Activated T-helper 1 cell treated with anti-CD3 and anti-CD28 coated beads, Interleukin-2, amount 50 U/mL, for 16 hours (primary cell): ENCODE measurements around the gene STAB2.

Source experiments
- DNase-seq, 2 donors: peaks; one replicate each; pipeline ENCODE4 v3.0.0-alpha.2; 2020; ENCODE audit warnings: low read depth in 1 of 2, low spot score in 1 of 2

The STAB2 gene

DNA sequence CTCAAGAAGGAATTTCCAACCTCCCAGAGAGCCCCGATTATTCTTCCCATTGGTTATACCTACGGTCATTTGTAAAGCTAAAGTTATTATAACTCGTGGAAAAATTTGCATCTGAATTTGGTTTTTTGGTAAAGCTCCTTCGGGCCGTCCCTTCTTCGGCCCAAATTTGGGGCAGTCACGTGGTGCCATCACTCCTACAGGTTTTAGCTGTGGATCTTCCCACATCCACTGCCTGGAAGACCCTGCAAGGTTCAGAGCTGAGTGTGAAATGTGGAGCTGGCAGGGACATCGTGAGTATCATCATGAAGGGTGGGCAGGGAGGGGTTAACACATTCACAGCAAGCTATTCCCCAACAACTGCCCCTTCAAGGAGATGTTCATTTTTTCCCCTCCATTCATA, 148.2 kb downstream of the STAB2 start:
- no peak for DNase-seq

DNA sequence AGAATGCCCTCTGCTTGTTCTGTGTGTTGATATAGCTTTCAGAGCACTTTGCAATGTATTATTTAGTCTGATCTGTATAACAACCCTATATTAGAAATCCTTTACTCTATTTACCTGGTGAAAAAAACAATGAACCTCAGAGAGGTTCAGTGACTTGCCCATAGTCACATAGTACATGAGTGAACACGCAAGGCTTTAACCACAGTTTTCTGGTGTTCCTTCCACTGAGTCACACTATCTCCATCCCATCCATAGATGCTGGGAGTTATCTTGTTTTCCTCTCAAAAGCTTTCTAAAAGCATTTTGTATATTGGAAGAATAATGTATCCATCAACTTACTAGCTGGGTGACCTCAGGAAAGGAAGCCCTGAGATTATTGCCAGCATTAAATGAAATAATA, 149.5 kb downstream of the STAB2 start:
- DNase-seq: no peak

DNA sequence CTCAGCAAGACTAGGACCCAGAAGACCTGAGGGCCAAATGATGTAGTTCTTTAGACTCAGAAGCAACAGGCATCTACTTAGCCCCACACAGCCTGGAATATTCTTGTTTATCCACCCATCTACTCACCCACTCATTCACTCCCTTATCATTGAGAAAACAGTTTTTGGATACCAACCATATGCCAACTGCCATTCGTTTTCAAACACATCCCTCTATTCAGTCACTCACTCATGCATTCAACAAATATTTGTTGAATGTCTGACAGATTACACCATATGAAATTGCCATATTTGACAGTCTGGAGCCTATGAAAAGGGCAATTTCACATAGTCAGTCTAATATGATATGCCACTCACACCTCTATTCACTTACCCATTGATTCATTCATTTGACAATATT, 150.8 kb downstream of the STAB2 start:
- DNase-seq: no peak

DNA sequence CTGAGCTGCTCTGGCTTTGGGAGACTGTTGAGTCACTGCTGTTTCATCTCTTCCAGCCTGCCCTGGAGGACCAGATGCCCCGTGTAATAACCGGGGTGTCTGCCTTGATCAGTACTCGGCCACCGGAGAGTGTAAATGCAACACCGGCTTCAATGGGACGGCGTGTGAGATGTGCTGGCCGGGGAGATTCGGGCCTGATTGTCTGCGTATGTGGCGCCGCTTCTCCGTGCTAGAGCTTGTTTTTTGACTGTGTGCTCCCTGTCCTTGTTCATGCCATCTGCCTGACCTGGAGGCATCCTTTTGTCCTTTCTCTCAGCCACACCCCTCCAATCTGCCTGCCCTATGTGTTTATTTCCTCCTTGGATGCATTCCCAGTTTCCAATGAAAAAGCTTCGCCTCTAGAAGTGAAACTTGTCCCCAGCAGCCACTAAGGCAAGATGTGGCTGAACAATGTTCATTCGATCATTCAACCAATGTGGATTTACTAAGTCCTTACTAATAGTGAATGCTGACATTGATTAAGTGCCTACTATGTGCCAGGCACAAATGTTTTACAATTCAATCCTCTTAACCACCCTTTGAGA, 155.4 kb downstream of the STAB2 start:
- DNase-seq: no peak

DNA sequence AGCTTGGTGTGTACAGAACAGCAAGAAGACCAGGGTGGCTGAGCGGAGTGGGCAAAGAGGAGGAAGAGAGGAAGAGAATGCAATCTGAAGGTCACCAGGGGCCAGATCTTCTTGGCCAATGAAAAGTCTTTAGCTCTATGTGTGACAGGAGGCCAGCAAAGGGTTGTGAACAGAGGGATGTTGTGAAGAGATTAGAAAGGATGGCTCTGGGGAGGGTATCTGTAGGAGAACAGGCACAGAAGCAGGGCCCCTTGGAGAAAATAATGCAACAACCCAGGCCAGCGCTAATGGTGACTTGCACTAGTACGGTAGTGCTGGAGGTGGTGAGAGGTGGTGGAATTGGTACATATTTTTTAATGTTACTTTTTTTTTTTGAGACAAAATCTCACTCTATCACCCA, 156.7 kb downstream of the STAB2 start:
- no peak for DNase-seq

DNA sequence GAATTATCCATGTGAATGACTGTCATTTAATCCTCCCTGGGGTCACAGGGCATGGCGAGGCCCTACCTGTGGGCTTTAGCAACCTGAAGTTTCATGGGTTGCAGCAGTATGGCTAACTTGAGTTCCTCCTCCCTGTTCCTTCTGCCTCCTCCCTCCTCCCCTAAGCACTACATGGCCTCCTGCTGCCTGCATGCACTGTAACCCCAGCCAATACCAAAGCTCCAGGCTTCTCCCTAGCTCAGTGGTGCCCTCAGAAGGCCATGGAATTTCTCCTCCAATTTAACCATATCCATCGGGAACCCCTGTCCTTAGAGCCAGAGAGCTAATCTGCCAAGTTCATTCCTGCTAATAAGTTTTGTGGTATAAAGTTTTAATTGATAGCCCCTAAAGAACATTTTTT, 158.9 kb downstream of the STAB2 start:
- DNase-seq: no peak

DNA sequence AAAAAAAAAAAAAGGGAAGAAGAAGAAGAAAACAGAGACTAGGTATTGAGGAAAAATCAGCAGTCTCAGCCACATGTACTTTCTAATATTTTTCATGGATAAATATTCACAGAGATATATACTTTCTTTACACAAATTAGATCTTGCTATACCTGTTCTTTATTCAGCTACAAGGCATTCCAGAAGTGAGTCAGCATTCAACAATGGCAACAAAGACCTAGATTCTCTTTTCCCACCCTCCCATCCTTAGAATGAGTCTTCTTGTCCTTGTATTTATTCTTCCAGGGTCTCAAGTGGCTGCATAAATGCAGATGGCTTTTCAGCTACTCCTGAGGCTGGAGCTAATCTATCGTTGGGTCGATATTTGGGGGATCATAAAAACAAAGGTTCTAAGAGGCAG, 160.9 kb downstream of the STAB2 start:
- no peak for DNase-seq

DNA sequence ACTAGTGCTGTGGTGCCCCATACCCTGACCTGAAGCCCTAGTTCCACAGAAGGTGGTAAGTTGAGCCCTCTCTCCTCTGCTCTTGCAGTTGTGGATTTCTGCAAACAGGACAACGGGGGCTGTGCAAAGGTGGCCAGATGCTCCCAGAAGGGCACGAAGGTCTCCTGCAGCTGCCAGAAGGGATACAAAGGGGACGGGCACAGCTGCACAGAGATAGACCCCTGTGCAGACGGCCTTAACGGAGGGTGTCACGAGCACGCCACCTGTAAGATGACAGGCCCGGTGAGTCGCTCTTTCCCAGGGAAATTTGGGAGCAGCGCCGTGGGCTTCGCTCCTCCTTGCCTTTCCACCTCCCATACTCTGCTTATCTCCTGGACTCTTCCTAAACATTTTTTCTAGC, 161.8 kb downstream of the STAB2 start:
- DNase-seq: no peak

DNA sequence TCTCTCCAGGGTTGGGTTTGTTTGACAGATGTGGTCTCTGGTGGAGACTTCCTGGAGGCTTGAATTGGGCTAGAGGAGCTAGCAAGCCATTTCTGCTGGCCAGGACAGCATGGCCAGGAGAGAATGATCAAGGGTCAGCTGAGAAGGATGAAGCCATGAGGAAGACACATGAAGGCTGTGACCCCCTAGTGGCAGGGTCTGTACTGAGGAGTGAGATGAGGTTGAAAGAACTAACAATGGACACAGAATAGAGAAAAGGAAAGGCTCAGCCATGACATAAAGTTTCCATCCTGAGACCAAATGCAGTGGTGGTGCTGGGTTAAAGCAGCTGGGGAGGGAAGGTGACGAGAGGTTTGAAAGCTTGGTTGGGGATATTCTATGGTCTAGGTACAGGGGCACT, 164.1 kb downstream of the STAB2 start:
- no peak for DNase-seq

DNA sequence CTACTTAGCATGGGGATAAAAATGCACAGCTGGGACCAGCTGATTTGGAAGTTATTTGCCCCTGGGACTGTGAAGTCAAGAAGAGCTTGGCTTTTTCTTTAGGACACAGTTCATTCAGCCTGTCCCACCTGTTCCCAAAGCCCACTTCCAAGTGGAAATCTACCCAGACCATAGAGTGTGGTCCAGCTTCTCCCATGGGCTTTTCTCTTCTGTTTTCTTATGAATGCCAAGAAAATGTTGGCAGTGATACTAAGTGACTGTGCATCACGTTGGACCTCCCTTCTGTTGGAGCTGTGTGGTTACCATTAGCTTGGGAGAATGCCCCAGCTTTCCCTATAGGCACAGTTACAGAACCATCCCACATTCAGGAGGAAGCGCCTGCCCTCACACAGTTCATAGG, 164.5 kb downstream of the STAB2 start:
- DNase-seq: no peak

DNA sequence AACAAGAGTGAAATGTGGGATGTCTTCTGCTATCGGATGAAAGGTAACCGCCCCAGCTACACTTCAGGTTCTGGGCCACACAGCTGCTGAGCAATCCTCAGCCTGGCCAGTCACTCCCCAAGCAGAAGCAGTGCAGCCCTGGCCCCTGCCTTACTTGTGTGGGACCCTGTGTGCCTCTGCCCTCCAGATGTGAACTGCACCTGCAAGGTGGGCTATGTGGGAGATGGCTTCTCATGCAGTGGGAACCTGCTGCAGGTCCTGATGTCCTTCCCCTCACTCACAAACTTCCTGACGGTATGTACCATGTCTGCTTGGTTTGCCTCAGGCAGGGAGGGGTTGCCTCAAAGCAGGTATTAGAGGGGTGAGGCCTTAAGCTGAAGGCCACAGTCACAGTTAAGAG, 168.4 kb downstream of the STAB2 start:
- no peak for DNase-seq

DNA sequence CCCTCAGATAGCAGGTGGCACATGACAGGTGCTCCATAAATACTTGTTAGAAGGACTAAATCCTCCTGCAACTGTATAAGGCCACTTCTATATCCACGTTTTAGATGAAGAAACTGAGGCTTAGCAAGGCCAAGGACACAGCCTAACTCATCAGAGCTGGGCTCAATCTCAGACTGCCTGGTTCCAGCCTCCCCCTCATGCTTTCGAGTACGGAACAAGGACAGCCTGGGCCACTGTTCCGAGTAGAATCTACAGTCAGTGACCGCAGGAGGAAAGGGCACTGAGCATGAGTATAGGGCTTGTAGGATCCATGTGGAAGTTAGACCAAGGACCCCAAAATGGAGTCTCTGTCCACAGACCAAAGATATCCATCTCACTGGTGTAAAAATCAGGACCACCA, 169.4 kb downstream of the STAB2 start:
- no peak for DNase-seq

DNA sequence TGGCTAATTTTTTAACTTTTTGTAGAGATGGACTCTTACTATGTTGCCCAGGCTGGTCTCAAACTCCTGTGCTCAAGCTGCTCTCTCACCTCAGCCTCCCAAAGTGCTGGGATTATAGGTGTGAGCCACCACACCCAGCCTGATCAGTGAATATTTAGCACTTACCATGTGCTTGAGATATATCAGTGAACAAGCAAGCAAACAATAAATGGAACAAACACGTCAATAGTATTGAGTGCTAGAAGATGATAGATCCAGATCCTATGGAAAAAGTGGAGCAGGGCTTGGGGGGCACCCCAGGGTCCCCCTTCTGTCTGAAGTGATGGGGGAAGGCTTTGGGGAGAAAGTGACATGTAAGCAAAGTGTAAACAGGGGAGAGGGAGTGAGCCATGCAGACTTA, 170.2 kb downstream of the STAB2 start:
- no peak for DNase-seq

DNA sequence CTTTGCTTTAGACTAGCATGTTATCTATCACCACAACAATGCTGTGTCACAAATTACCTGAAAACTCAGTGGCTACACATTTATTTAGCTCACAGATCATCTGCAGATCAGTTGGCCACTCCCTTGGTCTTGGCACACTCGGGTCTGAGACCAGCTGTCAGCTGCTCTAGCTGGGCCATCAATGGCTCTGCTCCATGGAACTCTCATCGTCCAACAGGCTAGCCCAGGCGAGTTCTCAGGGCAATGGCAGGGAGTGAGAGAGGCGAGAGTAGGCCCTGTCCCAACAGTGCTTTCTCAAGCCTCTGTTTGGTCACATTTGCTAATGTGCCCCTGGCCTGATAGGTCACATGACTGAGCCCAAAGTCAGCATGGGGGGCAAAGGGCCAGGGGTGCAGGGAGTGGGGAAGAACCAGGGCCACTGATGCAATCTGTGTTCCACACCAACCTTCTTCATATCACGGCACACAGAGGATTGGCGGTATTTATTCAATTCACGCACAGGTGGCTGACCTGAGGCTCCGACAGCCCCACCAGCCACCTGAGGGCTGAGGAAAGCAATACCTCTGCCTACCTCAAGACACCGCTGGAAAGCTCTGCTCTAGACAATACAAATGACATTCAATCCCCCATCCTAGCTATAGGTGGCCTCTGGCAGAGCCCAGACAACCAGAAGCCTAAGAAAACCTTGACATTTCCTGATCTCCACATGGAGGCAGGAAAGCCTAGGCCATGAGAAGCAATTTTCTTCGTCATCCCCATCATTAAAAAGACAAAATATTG, 171.4 kb downstream of the STAB2 start:
- no peak for DNase-seq

DNA sequence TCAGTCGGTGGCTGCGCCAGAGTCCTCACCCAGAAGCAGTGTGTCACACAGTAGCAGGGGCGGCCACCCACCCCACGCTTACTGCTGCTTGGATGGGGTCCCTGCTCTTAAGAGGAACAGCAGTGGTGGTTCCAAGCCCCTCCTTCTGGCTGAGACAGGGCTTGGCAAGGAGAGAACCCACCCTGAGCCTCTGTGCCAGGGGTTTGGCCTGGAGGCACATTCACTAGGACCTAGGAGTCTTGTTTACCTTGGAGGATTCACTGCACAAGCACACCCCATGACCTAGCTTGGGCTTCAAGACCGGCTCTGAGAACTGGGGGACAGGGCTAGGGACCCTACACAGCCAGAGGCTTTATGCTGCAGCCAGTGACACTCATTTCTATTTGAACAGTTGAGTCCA, 175.4 kb downstream of the STAB2 start:
- DNase-seq: no peak

DNA sequence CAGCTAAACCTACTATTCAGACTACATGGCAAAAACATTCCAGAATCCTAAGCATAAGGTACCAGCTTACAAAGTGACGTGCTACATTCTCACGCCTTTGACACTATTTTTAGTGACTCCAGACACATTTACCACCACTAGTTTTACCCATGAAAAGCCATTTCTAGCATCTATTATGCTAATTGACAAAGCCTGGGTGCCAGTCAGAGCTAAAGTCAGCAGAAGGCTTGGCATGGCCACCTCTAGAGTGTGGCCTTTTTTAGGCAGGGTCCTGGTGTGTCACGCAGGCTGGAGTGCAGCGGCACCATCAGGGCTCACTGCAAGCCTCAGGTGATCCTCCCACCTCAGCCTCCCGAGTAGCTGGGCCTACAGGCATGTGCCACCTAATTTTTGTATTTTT, 178.2 kb downstream of the STAB2 start:
- DNase-seq: no peak

DNA sequence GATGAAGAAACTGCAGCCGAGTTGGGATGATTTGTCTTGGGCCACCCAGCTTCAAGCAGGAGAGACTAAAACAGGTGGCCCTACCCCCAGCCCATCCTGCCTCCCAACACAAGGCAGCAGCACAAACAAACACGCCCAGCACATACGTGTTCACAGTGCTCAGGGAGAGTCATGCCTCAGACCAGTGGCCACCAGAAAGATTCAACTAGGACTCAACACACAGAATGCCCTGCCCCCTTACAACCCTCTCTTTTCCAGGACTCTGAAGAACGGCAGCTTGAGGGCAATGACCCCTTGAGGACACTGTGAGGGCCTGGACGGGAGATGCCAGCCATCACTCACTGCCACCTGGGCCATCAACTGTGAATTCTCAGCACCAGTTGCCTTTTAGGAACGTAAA, 179.0 kb downstream of the STAB2 start:
- DNase-seq: no peak

DNA sequence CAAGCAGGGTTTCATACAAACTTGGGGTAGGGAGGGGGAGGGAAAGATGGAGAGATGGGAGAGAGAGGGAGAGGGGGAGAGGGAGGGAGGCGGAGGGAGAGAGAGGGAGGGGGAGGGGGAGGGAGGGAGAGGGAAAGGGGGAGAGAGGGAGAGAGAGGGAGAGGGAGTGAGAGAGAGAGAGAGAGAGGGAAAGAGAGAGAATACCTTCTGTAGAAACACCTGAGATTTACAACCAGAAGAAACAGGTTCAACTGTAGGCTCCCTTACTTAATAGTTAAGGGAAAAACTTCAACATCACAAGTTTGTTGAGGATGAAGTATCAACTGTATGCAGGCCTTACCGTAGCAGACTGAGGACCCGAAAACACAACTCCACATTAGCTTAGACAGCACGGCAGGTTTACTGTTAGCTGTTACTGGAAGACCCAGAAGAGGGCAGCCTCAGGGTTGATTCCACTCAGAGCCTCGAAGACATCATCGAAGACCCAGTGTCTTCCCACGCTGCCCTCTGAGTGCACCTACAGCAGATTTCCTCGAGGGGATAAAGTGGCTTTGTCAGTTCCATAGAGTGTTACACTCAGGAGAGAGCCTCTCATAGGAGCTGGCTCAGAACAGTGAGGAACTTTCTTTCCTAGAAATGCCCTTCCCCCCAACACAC, 181.5 kb downstream of the STAB2 start:
- no peak for DNase-seq

DNA sequence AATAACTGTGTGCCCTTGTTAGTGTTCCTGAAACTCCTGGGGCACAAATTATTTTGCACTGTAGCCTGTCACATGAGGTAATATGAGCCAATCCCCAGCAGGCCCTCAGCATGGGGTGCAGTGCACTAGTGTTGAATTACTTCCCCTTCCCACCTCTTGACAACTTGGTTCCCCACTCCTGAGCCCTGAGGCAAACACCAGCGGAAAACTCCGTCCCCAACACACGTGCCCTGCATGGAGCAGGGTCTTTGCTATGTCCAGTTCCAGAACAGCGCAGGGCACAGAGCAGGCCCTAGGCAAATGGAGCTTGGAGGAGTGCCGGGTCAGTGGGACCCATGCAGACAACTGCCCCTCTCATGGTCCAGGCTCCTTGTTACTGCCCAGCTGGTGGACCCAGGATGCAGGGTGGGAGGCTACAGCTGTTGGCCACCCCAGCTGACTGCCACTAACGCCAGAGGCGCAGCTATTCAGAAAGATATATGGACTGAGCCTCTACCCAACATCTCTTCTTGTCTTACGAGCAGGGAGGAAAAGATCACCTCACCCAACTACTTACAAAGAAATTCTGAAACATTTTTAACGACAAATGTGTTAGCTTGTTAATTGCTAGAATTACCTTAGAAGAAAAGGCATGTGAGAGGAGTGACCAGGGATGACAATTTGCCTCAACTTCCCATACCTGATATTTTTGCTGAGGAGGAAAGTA, 182.3 kb downstream of the STAB2 start:
- no peak for DNase-seq

DNA sequence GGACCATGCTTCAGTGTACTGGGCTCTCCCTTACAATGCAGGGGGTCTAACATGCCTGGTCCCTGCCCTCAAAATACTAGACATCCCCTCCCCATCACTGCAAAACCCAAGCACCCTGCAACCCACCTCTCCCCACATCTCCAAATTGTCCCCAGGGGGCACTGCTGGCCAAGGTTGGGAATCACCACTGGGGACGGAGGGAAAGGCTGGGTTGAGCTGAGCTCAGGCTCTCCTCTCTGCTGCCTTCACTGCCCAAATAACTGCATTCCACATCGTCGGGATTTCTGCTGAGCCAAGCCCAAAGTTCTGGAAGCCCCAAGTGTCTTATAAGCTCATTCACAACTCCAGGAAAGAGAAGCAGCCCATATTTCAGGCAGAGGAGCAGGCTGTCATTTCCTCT, 184.4 kb downstream of the STAB2 start:
- DNase-seq: no peak

DNA sequence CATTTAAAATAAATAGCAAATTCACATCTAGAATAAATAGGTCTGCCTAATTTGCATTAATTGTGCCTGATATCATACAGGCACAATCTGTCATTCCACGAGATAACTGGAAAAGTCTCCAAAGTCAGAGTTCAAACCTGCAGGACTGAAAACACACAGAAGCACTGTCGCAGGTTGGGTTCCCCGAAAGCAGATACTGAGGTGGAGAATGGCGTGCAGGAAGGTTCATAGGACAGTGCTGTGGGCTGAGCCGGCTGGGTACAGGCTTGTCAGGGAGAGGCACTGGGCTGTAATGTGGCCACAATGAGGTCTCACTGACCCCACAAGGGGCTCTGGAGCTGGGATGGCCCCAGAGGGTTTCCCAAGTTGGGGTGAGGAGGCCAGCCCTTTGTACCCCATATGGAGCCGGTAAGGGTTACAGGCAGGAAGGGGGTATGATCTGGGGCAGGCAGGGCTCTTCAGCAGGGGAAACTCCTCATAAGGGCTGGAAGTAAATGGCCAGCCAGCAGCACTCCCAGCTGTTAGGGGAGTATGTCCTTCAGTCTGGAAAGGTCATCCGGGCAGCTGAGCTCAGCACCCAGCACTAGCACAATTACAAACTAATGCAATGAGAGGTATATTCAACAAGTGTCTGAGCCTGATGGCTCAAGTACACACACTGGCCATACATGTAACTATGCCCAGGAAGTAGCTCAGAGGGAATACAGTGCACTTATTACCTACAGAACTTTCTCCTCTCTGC, 185.5 kb downstream of the STAB2 start:
- DNase-seq: no peak
